ENCODE data around the gene STX16. TPM values are rescaled to one million over a fixed set of nuclear protein-coding genes. Genes with fewer than 3 reads are reported as not detected.

The STX16 gene
- total and polyA plus RNA-seq, 2 donors (not counting 1 experiment from before 2014, with no cell fraction given): 110 to 117 TPM

DNA sequence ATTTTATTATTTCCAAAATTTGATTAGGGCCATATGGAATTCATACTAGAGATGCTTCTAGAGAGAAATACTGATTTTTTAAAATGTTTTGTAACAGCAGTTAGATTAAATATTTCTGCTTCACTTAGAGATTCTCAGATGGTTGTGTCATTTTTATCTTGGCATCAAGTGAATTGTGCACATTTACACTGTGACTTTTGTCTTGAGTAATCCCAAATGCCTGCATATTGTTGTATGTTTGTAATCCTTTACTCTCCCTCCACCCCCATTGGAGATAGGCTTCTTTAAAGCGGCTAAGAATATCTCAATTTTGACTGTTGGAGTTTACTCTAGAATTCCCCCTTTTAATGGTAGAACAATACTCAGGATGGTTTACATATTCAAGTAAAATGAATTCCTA, 19.0 kb downstream of the STX16 start:
- Histone ChIP-seq H3K9ac (ENCODE audit: low read length) (no peak overlapping the region), H3K27me3 (replicated peaks in 1 of 4; ENCODE audit: control extremely low read depth in 1 of 4, control insufficient read depth in 3 of 4, insufficient read depth in 4 of 4, low read length in 3 of 4) (no peaks in the 10 kb centered on the region), H4K20me1 (ENCODE audit: control insufficient read depth, insufficient read depth, low read length, poor library complexity, severe bottlenecking) (peaks cover 78% of the 10 kb centered on the region), H3K4me1 (ENCODE audit: control insufficient read depth in 2 of 2, insufficient read depth in 2 of 2, low read length in 2 of 2) (peaks cover 8 to 13% of the 10 kb centered on the region in 2 donors), H3K36me3 (replicated peaks in 1 of 2; ENCODE audit: control extremely low read depth in 1 of 2, control insufficient read depth in 1 of 2, extremely low read depth in 1 of 2, insufficient read depth in 2 of 2, low read length in 1 of 2) (peaks cover 2 to 56% of the 10 kb centered on the region in 2 experiments), H3K9me3 (ENCODE audit: control extremely low read depth in 1 of 3, control insufficient read depth in 2 of 3, insufficient read depth in 1 of 3, low read length in 2 of 3) (no peaks in the 10 kb centered on the region), H3K4me2 (replicated peaks; ENCODE audit: low read depth, low read length, poor library complexity, severe bottlenecking) (peak overlapping the region; percentile 7), H3K4me3 (ENCODE audit: control extremely low read depth in 1 of 5, extremely low read depth in 1 of 5, insufficient read depth in 1 of 5, low read depth in 2 of 5, low read length in 4 of 5) (no peak overlapping the region), H3K79me2 (ENCODE audit: control insufficient read depth, insufficient read depth, low read length) (peaks cover 6% of the 10 kb centered on the region), H3K27ac (ENCODE audit: low read length in 2 of 2) (no peak overlapping the region), H2AFZ (ENCODE audit: insufficient read depth, low read depth, low read length, poor library complexity, severe bottlenecking) (no peak overlapping the region)
- no peak overlapping the region for H3K27ac Mint-ChIP-seq
- POLR2A ChIA-PET: no interaction called here
- H3K4me3 Mint-ChIP-seq: no peak overlapping the region
- H3K27me3 Mint-ChIP-seq: no peaks in the 10 kb centered on the region
- H3K9me3 Mint-ChIP-seq (ENCODE audit: insufficient read depth): no peaks in the 10 kb centered on the region
- TF ChIP-seq, protein P1, sequence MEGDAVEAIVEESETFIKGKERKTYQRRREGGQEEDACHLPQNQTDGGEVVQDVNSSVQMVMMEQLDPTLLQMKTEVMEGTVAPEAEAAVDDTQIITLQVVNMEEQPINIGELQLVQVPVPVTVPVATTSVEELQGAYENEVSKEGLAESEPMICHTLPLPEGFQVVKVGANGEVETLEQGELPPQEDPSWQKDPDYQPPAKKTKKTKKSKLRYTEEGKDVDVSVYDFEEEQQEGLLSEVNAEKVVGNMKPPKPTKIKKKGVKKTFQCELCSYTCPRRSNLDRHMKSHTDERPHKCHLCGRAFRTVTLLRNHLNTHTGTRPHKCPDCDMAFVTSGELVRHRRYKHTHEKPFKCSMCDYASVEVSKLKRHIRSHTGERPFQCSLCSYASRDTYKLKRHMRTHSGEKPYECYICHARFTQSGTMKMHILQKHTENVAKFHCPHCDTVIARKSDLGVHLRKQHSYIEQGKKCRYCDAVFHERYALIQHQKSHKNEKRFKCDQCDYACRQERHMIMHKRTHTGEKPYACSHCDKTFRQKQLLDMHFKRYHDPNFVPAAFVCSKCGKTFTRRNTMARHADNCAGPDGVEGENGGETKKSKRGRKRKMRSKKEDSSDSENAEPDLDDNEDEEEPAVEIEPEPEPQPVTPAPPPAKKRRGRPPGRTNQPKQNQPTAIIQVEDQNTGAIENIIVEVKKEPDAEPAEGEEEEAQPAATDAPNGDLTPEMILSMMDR (IDR thresholded peaks at IDR 0.05): no peak
- no peak for TF ChIP-seq EZH2 (IDR thresholded peaks at IDR 0.05; ENCODE audit: borderline replicate concordance, insufficient read depth, low read depth, low read length, poor library complexity, severe bottlenecking)
- no peak for DNase-seq
- no peak for ATAC-seq (ENCODE audit: low read depth)
- intact Hi-C loops (cut with micrococcal nuclease): no loop called here
- WGBS (ENCODE audit: insufficient coverage): no CpG with 5 or more reads among the region's 1 CpG
- H3K4me1 Mint-ChIP-seq: peaks cover 13% of the 10 kb centered on the region
- CTCF ChIA-PET: interaction anchor here (1.3 kb wide), 1 partner anchor 21 kb away, joined by 5 read pairs; no protein-coding TSS in a partner anchor

DNA sequence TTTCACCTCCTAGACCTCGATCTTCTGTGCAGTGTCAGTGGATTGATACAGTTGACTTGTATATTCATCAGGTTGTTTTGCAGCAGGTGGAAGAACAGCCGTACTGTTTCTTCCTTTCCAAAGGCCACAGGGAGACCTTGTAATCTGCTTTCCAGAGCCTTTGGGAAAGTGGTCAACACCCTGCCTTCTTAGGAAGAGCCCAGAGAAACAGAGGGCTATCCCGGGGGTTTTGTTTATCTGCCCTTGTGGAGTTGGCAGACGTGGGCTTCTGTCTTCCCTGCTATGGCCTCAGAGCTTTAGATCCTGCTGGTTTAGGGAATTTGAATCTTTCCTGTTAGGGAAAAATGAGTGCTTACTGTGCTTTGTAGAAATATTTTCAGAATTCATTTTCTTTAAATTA, 19.6 kb downstream of the STX16 start:
- peaks cover 2 to 61% of the 10 kb centered on the region in 2 experiments for H3K36me3 ChIP-seq (replicated peaks in 1 of 2; ENCODE audit: control extremely low read depth in 1 of 2, control insufficient read depth in 1 of 2, extremely low read depth in 1 of 2, insufficient read depth in 2 of 2, low read length in 1 of 2)
- H3K27ac Mint-ChIP-seq: no peak overlapping the region
- peaks cover 3% of the 10 kb centered on the region for H3K79me2 ChIP-seq (ENCODE audit: control insufficient read depth, insufficient read depth, low read length)
- H3K27me3 ChIP-seq (replicated peaks in 1 of 4; ENCODE audit: control extremely low read depth in 1 of 4, control insufficient read depth in 3 of 4, insufficient read depth in 4 of 4, low read length in 3 of 4): no peaks in the 10 kb centered on the region
- no peak for ATAC-seq (ENCODE audit: low read depth)
- no peaks in the 10 kb centered on the region for H3K9me3 ChIP-seq (ENCODE audit: control extremely low read depth in 1 of 3, control insufficient read depth in 2 of 3, insufficient read depth in 1 of 3, low read length in 2 of 3)
- peaks cover 78% of the 10 kb centered on the region for H4K20me1 ChIP-seq (ENCODE audit: control insufficient read depth, insufficient read depth, low read length, poor library complexity, severe bottlenecking)
- H3K4me1 ChIP-seq (ENCODE audit: control insufficient read depth in 2 of 2, insufficient read depth in 2 of 2, low read length in 2 of 2): peaks cover 8 to 13% of the 10 kb centered on the region in 2 donors
- H3K9me3 Mint-ChIP-seq (ENCODE audit: insufficient read depth): no peaks in the 10 kb centered on the region
- H3K4me2 ChIP-seq (replicated peaks; ENCODE audit: low read depth, low read length, poor library complexity, severe bottlenecking): no peak overlapping the region
- TF ChIP-seq, protein P1 (IDR thresholded peaks at IDR 0.05): no peak
- no peak for TF ChIP-seq EZH2 (IDR thresholded peaks at IDR 0.05; ENCODE audit: borderline replicate concordance, insufficient read depth, low read depth, low read length, poor library complexity, severe bottlenecking)
- H2AFZ ChIP-seq (ENCODE audit: insufficient read depth, low read depth, low read length, poor library complexity, severe bottlenecking): no peak overlapping the region
- H3K4me3 Mint-ChIP-seq: no peak overlapping the region
- ChIA-PET CTCF (no interaction called here), POLR2A (no interaction called here)
- peaks cover 13% of the 10 kb centered on the region for H3K4me1 Mint-ChIP-seq
- intact Hi-C loops (cut with micrococcal nuclease): no loop called here
- no peak overlapping the region for H3K9ac ChIP-seq (ENCODE audit: low read length)
- H3K4me3 ChIP-seq (ENCODE audit: control extremely low read depth in 1 of 5, extremely low read depth in 1 of 5, insufficient read depth in 1 of 5, low read depth in 2 of 5, low read length in 4 of 5): no peak overlapping the region
- WGBS (ENCODE audit: insufficient coverage): 100% methylated on average over 3 of the region's 4 CpGs
- no peaks in the 10 kb centered on the region for H3K27me3 Mint-ChIP-seq
- DNase-seq: no peak
- no peak overlapping the region for H3K27ac ChIP-seq (ENCODE audit: low read length in 2 of 2)

Data from B cell (primary cell).